GM21723 (cell line): ENCODE data around the gene KIF17.
"Not testable (repeated sequence)": the region's sequence is repeated elsewhere in the genome, so short reads cannot be mapped to it uniquely, and the experiment has no call there.

Experiments used
- ATAC-seq: cut with Tn5 transposase; IDR thresholded peaks from one replicate; pipeline ENCODE4 v1.9.1; 2021; ENCODE audit warnings: mild to moderate bottlenecking, moderate library complexity; ENCODE audit not compliant: unreplicated experiment

The KIF17 gene

DNA sequence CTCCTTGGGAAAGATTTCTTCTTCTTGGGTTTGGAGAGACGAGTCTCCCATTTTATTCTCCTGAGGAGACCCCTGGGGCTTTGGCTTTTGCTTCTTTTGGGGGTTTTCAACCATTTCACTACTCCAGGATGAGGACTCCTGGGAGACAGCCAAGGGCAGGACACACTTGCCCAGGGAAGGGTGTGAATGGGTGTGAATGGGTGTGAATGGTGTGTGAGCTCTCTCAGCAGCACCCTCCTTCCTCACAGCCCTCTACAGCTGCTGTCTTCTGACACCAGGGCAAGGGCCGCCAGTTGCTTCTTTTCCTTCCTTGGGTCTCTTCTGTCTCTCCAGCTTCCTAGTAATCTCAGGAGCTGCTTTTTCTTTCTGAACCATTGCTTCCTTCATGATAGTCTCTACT, 24.2 kb downstream of the KIF17 start:
- no peak for ATAC-seq

DNA sequence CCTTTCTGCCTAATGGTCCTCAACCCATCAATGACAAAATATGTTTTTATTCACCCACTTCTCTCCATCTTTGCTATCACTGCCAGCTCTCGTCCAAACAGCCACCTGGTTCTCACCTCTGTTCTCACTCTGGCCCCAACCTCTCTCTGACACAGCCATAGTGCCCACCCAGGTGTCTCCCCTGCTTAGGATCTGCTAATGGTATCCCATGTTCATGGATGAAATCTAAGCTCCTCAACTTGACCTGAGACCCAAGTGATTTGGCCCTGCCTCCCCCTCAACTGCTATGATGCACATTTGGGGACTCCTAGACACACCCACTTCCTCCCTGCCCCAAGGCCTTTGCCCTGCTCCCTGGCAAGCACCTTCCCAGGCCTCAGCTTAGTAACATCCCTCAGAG, 25.9 kb downstream of the KIF17 start:
- ATAC-seq = no peak

DNA sequence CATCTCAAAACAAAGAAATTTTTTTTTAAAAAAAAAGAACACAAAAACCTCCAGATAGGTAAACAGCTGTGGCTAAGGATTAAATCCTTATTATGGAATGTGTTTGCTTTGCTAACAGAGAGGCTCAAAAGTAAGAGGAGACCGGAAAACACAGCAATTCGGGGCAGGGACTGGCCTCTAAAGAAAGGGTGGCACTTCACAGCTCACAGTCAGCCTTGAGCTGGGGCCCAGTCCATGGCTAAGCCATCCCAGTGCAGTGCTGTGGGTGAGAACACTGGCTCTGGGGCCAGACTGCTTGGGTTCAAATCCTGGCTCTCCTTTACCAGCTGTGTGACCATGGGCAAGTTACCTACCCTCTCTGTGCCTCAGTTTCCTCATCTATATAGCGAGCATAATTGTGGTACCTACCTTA, 28.2 kb downstream of the KIF17 start:
- no peak for ATAC-seq

DNA sequence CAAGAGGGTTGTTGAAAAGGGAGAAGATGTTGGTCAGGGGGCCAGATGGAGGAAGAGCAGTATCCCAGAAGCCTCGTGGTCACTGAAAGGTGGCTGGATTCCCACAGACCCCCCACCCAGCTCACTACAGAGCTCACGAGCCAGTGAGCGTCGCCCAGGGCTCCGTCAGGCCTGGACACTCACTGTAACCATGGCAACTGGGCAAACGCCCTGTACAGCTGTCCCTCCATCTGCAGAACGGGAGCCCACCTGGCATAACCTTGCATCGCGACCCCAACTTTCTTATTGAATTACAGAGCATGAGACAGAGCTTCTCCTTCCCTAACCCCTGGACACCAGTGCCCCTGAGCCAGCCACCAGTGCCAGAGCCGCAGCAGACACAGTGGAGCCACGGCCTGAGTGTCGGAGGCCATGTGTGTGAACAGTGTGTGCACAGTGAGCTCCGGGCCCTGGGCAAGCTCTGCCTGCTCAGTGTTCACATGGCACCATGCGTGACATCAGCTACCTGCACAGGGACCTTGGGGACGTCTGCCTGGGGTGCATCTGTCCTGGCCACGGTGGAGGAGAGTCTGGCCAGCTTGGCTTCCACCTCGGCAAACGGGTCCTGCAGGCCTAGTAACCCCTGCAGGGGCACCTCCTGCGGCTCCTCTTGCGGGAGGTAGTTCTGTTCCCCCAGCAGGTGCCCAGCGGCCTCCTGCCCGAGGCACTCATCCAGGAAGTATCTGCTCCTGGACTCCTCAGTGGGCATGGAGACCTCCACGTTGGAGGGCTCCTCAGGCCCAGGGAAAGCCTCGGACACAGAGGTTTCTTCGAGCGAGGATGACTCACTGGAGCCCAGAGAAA, 30.7 kb downstream of the KIF17 start:
- ATAC-seq = no peak

DNA sequence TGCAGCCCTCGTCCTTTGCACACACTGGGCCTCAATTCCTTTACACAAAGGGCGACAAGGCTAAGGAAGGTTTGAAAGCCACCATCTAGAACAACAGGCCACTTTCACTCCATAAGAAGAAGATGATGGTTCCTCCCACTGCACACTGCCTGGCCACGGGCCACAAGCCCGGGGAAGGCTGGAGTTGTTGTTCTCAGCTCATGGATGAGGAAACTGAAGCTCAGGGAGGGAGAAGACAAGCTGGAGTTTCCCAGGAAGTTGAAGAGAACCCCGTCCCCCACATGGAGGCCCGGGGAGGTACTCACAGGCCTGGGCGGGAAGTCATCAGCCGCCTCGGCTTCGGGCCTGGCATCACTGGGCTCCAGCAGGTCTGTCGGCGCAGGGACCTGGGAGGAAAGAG, 32.1 kb downstream of the KIF17 start:
- ATAC-seq = no peak

DNA sequence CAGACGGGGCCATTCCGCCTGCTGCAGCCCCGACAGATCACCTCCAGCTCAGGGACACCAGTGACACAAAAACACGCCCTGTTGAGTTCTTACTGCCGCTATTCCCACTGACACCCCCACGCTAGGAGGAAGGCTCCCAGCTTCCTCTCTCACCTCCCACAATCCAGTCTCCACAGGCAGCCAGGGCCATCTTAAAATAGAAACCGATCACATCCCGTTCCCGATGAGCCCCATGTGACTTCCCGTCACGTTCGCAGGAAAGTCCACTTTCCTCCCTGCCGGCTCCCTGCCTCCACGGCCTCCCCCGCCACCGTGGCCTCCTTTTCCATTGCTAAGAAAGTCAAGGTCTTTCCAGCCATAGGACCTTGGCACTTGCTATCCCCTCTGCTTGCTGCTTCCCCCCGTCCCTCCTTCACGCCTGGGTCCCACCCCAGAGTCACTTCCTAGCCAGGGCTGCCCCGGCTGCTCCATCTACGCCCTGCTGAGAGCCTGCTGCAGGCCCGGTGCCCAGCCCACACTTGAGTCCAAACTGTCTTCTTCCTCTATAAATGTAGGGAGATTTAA, 32.6 kb downstream of the KIF17 start:
- no peak for ATAC-seq

DNA sequence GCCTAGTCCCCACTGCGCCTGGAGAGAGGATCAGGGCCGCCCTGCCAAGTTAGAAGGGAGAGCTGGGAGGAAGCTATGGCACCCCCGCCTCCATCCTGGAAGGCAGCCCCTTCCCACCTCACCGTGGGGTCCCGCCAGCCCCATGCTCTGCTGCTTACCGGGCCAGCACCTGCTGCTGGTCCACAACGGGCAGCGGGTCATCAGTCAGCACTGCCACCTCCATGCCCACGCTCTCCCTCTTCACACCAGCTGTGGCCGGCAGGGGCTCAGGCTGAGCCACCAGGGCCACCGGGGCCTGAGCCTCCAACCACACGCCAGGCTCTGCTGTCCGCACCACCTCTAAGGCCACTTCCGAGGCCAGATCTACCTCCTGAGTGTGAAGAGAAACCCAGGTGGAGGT, 33.2 kb downstream of the KIF17 start:
- no peak for ATAC-seq

DNA sequence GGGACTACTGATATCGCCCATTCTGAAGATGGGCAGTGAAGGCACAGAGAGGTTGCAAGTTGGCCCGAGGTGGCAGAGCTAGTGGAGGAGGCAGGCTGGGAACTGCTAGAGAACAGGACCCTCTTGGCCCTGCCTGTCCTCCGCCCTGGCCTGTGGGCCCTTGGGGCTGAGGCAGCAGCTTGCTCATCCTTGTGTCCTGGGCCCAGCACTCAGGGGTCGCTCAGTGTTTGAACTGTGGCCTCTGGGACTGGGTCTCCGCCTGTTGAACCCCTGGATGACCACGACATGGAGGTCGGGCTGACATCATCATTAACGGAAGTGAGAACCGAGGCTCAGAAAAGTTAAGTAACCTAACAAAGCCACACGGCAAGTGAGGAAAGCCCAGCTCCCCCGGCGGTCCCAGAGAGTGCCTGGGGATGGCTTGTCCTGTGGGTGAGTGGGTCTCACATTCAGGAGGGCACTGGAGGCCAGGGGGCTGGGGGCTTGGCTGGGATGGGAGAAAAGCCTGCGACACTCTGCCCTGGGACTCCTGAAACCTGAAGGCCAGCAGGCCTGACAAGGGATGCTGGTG, 33.7 kb downstream of the KIF17 start:
- no peak for ATAC-seq

DNA sequence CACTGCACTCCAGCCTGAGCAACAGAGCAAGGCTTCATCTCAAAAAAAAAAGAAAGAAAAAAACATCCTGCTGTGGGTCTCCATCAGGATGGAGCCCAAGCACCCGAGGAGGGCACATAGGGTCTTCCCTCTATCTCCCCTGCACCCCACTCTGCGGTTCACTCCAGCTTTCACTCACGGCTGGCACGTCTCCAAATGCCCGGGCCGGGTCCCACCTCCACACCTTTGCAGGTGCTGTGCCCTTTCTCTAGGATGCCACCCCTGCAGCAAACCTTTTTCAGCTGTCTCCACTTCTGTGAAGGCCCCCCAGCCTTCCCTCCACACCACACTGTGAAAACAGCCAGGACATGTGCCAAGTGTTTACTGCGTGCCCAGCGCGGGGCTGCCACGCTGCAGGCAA, 34.2 kb downstream of the KIF17 start:
- ATAC-seq = no peak

DNA sequence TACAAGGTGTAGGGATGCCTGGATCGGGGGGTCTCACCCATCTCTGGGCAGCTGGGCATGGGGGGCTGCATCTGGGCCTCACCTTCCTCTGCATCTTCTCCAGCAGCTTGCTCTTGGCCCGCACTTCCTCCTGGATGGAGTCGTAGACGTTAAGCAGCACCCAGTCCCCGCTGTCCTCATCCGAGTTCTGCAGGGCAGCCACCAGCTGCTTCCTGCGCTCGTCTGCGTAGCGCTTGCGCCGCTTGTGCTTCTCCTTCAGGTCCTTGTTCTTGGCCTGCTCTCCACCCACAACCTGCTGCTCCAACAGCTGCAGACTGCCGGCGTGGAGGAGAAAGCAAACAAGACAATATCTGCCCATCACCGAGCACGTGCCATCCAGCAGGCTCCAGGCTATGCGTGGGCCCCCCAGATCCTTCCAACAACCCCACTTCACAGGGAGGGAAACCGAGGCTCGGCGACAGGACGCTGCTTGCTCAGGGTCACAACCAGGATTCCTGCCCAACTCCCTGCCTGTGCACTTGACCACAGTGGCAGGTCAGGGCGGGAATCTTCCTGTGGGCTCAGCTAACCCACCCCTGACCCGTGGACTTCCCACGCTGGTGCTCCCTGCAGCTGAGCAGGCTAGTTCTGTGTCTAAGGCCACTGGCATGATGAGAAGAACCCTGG, 35.1 kb downstream of the KIF17 start:
- ATAC-seq = no peak

DNA sequence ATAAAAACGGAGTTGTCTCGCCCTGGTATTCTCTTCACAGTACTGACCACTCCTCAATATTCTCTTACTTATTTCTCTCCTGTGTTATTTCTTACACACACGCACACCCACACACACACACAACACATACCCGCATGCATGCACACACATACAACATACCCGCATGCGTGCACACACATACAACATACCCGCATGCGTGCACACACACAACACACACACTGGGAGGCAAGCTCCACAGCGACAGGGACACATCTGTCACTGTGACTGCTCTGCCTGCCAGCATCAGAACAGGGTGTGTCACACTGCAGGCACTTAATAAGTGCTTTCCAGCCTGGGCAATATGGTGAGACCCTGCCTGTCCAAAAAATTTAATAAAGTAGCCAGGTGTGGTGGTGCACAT, 35.8 kb downstream of the KIF17 start:
- no peak for ATAC-seq

DNA sequence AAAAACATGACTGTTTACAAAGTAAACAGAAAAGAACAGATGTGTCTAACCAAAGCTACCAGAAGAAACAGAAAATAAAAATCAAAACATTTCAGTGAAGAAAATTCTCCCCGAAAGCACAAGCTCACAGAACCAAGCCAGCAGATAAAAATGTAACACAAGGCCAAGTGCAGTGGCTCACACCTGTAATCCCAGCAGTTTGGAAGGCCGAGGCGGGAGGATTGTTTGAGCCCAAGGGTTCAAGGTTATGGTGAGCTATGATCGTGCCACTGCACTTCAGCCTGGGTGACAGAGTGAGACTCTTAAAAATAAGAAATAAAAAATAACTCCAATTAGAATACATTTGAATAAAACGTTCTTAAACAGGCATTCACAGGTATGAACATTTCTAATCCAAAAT, 37.5 kb downstream of the KIF17 start:
- no peak for ATAC-seq

DNA sequence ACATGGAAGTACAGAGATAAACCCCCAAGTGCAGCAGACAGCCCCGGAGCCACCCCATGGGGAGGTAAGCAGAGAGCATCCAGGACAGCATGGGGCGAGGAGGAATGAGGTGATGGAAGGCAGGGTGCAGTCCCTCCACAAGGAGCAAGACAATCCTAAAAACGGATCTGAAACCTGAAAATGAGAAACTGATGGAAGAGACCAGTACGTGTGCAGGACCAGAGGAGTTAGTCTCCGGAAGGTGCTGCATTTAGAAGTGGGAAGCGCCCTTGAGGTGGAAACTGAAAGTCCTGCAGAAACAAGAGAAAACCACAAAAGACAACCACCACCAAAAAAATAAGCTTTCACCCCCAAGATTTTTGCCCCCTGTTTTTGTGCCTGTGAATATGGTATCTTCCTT, 39.2 kb downstream of the KIF17 start:
- no peak for ATAC-seq

DNA sequence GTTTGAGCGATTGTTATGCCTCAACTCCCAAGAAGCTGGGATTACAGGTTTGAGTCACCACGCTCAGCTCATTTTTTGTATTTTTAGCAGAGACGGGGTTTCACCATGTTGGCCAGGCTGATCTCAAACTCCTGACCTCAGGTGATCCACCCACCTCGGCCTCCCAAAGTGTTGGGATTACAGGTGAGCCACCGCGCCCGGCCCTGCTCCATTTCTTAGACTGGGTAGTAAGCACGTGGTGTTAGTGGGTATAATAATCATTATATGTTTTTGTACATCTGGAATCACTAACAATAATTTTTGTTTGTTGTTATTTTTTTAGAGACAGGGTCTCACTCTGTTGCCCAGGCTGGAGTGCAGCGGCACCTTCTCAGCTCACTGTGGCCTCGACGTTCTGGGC, 44.2 kb downstream of the KIF17 start:
- not testable (repeated sequence) for ATAC-seq

DNA sequence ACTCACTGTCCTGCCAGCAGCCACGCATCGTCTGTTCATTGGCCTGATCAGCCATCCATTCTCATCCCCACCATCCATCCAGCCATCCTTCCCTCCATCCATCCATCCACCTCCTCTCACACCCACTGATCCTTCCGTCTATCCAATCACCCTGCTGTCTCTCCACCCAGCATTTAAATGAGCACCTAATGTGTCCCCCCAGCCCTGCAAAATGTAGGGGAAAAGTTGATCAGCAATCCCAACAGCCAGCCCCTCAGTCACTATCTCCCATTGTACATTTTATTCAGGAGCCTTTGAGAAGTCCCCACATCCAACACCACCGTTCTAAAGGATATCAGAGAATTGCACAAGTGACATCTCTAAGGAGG, 45.6 kb downstream of the KIF17 start:
- no peak for ATAC-seq

DNA sequence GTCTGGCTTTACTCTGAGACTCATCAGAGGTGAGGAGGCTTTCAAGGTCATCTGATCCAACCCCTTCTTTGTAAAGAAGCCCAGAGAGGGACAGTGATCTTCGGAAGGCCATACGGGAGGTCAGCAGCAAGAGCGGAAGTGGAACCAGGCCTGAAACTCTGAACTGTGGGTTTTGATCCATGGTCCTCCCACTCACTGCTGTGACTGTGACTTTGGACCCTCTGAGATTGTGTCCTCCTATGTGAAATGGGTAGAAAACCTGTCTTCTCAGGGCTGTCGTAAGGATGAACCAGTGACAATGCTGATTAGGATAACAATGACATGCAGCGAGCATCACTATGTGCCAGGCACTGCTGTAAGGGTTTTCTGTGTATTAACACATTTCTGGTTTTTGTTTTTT, 46.9 kb downstream of the KIF17 start:
- ATAC-seq = no peak

DNA sequence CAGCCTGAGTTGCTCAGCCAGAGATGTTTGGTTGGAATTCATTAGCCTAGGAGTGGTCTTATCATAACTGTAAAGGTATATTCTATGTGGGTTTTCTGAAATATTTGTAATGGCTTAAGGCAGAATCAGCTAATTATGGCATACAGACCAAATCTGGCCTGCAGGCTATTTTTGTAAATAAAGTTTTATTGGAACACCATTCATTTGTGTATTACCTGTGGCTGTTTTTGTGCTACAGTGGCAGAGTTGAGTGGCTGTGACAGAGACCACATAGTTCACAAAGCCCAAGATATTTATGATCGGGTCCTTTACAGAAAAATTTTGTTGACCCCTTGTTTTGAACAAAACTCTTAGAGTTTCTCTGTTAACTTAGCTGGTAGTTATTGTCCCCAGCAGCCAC, 49.2 kb downstream of the KIF17 start:
- ATAC-seq = no peak

DNA sequence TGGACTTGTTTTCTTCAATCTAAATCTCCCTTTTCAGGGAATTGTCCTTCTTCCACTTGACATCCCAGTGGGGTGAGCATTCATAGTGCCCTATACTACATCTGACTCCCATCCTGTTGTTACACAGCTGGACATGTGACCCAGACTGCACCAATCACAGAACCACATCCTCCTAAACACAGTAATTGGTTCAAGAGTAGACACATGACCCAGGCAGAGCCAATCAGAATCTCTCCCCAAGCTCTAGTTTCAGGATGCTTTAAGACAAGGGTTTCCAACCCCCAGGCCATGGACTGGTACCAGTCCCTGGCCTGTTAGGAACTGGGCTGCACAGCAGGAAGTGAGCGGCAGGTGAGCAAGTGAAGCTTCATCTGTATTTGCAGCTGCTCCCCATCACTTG, 51.0 kb downstream of the KIF17 start:
- no peak for ATAC-seq

DNA sequence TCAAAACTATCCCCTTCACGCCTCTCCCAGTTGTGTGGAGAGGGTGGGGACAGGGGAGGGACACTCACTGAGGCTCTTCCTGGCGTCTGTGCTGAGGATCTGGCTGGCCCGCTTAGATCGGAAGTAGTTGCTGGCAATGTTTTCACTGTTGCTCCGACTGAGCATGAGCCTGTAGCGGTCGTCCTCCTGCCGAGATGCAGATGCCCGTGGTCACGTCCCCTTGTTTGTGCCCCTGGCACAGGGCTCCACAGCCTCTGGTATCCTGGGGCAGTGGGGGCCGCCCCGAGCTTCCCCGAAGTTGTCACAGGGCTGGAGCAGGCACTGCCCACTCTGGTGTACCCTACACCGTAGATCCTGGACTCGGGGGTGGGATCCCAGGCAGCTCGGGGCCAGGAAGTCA, 51.7 kb downstream of the KIF17 start:
- ATAC-seq = no peak

DNA sequence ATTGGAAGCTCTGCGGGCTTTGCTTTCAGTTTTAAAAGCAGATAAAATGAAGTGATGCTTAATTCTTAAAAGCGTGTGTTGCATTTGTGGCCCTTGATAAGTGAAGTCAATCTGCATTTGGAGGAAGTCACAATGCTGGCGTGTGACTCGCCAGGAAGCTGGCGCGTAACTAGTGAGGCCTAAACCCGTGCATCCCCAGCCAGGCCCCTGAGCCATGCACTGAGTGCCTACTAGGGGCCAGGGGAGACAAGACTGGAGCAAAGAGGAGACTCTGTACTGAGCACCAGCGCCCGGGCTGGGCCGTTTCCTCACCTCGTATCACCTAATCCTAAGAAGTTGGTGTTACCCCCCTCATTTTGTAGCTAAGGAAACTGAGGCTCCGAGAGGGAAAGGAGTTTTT, 52.1 kb downstream of the KIF17 start:
- no peak for ATAC-seq

DNA sequence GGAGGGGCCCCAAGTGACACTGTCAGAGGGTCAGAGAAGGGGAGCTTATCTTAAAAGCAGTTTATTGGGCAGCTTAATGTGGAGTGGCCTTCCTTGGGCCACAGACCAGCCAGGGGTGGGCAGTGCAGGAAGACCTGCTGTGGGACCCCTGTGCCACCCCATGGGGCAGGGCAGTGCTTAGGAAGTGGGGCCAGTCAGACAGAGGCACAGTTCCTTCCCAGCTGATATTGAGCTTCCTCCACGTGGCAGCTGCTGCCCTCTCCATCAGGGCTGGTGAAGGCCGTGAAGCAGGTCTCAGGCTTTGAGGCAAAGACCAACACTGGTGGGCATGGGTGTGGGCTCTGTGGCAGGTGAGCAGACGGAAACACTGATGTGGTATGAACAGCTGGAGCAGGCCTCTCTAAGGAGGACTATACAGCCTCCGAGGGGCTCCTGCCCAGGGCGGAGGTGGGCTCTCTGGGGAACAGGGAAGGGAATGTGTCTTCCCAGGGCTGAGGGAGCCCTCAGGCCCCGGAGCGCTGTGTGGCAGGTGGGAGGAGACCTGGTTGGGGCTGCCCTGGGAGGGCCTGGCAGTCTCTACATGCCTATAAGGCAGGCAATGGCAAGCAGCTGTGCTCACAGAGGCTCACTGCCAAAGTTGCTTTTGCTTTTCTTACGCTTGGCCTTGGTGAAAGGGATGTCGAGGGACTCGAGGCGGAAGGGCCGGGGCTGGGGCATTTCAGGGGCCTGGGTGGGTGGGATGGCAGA, 53.7 kb downstream of the KIF17 start:
- no peak for ATAC-seq
